Fibroblast of pulmonary artery (primary cell): ENCODE data around the gene PPP6R3.
A peak's percentile ranks its signal among the peaks of the same experiment; 100 is the strongest.
"Not testable (repeated sequence)": the region's sequence is repeated elsewhere in the genome, so short reads cannot be mapped to it uniquely, and the experiment has no call there.

Source experiments
- DNase-seq: peaks from one replicate; pipeline ENCODE4 v3.0.0-alpha.2; 2010; ENCODE audit warnings: low read depth
- H3K4me3 ChIP-seq: replicated peaks from 2 replicates; pipeline ENCODE4 v1.5.1; 2011; ENCODE audit warnings: low read depth, mild to moderate bottlenecking, control low read depth, low read length, moderate library complexity
- CTCF ChIP-seq: IDR thresholded peaks from 2 replicates; pipeline ENCODE4 v1.5.1; 2011; ENCODE audit warnings: mild to moderate bottlenecking, control low read depth, low read length, inconsistent platforms; ENCODE audit errors: missing control alignments

Gene PPP6R3

DNA sequence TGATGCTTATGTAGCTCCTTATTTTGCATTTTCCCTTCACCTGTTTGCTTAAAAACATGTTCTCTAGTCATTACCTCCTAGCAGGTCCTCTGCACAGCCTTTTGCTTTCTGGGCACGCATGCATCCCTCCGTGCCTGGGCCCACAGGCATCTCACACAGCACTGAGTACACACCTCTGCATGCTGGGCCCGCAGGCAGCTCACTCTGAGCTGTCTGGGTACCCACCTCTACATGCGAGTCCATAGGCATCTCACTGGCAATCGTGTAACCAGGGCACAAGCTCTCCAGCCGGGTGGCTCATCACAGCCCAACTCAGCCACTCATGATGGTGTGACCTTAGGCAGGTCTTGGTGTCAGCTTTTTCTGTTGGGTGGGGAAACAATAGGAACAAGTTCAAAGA is 155.1 kb downstream of the PPP6R3 start:
- DNase-seq = no peak
- no peak for TF ChIP-seq CTCF
- no peak overlapping the region for H3K4me3 ChIP-seq

DNA sequence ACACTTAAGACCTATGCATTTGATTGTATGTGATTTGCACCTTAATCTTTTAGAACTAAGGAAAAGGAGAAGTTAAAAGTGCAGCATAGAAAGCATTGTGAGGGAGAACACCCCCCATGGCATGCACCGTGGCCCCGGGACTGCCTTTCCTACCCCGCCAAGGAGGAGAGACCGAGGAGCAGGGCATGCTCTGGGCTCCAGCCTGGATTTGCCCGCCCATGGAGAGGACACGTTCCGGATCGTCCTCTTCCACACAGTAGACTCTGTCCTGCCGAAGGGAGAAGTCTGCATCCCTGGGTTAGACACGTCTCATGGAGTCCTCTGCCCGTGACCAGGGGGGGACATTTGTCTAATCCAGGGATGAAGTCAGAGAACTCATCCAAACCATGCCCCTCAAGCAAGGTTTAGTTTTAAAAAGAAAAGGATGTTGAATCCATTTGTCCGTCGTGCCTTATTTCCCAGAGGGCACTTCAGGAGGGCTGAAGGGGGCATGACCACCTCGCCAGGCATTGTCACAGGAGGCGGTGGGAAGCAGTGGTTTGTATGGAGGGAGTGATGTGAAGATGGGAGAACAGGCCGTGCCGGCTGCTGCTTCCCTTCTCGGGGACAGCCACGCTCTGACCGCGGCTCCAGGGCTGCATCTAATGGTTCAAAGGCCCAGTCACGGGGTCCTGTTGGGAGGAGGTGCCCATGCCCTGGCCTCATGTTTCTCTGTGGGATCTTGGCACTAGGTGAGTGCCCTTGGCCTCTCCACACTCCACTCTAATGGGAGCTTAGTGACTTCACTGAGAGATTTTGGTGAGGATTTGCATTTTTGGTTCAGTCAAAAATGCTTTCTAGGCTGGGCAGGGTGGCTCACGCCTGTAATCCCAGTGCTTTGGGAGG is 157.6 kb downstream of the PPP6R3 start:
- no peak for DNase-seq
- no peak for TF ChIP-seq CTCF

DNA sequence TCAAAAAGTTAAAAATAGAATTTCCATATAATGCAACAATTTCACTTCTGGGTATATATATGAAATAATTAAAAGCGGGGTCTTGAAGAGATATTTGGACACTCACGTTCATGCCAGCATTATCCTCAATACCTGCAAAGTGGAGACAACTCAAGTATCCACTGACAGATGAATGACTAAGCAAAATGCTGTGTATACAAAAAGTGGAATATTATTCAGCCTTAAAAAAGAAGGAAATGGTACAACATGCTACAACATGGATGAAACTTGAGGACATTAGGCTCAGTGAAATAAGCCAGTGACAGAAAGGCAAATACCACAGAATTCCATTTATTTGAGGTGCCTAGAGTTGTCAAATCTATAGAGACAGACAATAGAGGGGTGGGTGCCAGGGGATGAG is 161.3 kb downstream of the PPP6R3 start:
- TF ChIP-seq CTCF = no peak
- DNase-seq = no peak
- H3K4me3 ChIP-seq = no peak overlapping the region

More for the DNA sequence above, 157.6 kb downstream of the PPP6R3 start:
- no peak overlapping the region for H3K4me3 ChIP-seq

- H3K4me3 ChIP-seq, DNase-seq: not testable (repeated sequence)
Observed at GRCh38 chr11:68623706-68624105, 163.2 kb downstream of the PPP6R3 start.

- not testable (repeated sequence) for DNase-seq, H3K4me3 ChIP-seq
Observed at GRCh38 chr11:68625069-68625468, 164.5 kb downstream of the PPP6R3 start.

DNA sequence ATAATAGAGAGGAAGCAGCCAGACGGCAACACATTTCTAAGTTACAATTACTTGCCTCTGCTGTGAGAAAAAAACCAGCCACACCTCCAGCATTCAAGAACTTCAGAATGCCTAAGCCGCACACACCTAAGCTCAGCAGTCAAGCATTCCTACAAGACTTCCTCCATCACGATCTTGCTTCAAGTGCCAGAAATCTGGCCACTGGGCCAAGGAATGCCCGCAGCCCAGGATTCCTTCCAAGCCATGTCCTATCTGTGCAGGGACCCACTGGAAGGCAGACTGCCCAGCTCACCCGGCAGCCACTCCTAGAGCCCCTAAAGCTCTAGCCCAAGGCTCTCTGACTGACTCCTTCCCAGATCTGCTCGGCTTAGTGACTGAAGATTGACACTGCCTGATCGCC is 165.7 kb downstream of the PPP6R3 start:
- H3K4me3 ChIP-seq, DNase-seq: not testable (repeated sequence)

DNA sequence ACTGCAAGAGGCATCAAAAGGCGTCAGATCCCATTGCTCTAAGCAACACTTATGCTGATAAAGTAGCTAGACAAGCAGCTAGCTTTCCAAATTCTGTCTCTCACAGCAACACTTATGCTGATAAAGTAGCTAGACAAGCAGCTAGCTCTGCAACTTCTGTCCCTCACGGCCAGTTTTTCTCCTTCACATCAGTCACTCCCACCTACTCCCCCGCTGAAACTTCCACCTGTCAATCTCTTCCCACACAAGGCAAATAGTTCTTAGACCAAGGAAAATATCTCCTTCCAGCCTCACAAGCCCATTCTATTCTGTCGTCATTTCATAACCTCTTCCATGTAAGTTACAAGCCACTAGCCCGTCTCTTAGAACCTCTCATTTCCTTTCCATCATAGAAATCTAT is 168.3 kb downstream of the PPP6R3 start:
- DNase-seq, H3K4me3 ChIP-seq: not testable (repeated sequence)

GRCh38 chr11:68632375-68632774 is 171.8 kb downstream of the PPP6R3 start:
- DNase-seq = not testable (repeated sequence)

GRCh38 chr11:68632802-68633201 is 172.2 kb downstream of the PPP6R3 start:
- DNase-seq = peak; percentile 79
- H3K4me3 ChIP-seq = no peak overlapping the region
- TF ChIP-seq CTCF = peak; percentile 77

More at GRCh38 chr11:68632375-68632774, 171.8 kb downstream of the PPP6R3 start:
- not testable (repeated sequence) for H3K4me3 ChIP-seq

DNA sequence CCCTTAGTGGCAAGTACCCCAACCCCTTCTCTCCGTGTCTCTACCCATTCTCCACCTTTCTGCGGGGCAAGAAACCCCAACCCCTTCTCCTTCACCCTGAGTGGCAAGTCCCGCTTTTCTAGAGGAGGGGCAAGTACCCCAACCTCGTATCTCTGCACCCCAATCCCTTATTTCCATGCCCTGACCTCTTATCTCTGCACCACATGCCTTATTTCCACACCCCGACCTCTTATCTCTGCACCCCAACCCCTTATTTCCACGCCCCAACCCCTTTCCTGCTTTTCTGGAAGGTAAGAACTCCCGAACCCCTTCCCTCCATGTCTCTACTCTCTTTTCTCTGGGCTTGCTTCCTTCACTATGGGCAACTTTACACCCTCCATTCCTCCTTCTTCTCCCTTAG is 174.1 kb downstream of the PPP6R3 start:
- not testable (repeated sequence) for DNase-seq, H3K4me3 ChIP-seq

DNA sequence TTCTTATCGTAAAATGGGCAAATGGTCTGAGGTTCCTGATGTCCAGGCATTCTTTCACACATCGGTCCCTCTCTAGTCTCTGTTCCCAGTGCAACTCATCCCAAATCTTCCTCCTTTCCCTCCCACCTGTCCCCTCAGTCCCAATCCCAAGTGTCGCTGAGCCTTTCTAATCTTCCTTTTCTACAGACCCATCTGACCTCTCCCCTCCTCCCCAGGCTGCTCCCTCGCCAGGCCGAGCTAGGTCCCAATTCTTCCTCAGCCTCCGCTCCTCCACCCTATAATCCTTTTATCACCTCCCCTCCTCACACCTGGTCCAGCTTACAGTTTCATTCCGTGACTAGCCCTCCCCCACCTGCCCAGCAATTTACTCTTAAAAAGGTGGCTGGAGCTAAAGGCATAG is 174.6 kb downstream of the PPP6R3 start:
- H3K4me3 ChIP-seq, DNase-seq: not testable (repeated sequence)

DNA sequence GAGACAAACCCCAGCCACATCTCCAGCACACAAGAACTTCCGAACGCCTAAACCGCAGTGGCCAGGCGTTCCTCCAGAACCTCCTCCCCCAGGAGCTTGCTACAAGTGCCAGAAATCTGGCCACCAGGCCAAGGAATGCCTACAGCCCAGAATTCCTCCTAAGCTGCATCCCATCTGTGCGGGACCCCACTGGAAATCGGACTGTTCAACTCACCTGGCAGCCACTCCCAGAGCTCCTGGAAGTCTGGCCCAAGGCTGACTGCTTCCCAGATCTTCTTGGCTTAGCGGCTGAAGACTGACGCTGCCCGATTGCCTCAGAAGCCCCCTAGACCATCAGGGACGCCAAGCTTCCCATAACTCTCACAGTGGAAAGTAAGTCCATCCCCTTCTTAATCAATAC is 175.3 kb downstream of the PPP6R3 start:
- DNase-seq, H3K4me3 ChIP-seq: not testable (repeated sequence)

GRCh38 chr11:68639322-68639721 is 178.8 kb downstream of the PPP6R3 start:
- H3K4me3 ChIP-seq, DNase-seq: not testable (repeated sequence)
